ENCODE measurements around the gene SMC1B. TPM values are rescaled to one million over a fixed set of nuclear protein-coding genes. Genes with fewer than 3 reads are reported as not detected.

Gene SMC1B
- total RNA-seq, 1 donor from 2014 or later: not detected

DNA sequence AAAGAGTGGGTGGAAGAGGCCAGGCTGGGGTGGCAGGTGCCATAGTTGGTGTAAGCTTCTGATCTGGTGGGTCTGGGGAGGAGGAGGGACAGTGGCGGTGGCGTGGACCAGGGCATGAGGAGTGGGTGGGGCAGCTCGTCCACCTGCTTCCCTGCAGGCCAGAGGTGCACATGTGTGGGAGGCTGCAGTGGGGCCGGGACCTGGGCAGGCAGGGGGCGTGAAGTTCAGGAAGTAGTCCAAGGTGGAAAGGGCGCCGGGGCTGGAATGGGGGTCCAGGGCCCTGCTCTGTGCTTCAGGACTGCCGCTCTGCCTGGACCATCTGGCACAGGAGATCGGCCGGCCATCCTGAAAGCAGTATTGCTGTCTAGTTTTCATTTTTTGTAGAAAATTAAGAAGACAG lies 16.0 kb upstream of the SMC1B start:
- no peaks in the 10 kb centered on the region for H3K27me3 ChIP-seq (ENCODE audit: control insufficient read depth, insufficient read depth, low read length)
- TF ChIP-seq, protein P1, sequence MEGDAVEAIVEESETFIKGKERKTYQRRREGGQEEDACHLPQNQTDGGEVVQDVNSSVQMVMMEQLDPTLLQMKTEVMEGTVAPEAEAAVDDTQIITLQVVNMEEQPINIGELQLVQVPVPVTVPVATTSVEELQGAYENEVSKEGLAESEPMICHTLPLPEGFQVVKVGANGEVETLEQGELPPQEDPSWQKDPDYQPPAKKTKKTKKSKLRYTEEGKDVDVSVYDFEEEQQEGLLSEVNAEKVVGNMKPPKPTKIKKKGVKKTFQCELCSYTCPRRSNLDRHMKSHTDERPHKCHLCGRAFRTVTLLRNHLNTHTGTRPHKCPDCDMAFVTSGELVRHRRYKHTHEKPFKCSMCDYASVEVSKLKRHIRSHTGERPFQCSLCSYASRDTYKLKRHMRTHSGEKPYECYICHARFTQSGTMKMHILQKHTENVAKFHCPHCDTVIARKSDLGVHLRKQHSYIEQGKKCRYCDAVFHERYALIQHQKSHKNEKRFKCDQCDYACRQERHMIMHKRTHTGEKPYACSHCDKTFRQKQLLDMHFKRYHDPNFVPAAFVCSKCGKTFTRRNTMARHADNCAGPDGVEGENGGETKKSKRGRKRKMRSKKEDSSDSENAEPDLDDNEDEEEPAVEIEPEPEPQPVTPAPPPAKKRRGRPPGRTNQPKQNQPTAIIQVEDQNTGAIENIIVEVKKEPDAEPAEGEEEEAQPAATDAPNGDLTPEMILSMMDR (IDR thresholded peaks at IDR 0.05; ENCODE audit: insufficient read depth, low read length, severe bottlenecking): no peak
- FAIRE-seq: no peak
- no peaks in the 10 kb centered on the region for H3K36me3 ChIP-seq (ENCODE audit: control insufficient read depth, insufficient read depth, low read length)
- H3K4me3 ChIP-seq (ENCODE audit: low read depth, low read length): no peak overlapping the region
- DNase-seq (ENCODE audit: low read depth): no peak

DNA sequence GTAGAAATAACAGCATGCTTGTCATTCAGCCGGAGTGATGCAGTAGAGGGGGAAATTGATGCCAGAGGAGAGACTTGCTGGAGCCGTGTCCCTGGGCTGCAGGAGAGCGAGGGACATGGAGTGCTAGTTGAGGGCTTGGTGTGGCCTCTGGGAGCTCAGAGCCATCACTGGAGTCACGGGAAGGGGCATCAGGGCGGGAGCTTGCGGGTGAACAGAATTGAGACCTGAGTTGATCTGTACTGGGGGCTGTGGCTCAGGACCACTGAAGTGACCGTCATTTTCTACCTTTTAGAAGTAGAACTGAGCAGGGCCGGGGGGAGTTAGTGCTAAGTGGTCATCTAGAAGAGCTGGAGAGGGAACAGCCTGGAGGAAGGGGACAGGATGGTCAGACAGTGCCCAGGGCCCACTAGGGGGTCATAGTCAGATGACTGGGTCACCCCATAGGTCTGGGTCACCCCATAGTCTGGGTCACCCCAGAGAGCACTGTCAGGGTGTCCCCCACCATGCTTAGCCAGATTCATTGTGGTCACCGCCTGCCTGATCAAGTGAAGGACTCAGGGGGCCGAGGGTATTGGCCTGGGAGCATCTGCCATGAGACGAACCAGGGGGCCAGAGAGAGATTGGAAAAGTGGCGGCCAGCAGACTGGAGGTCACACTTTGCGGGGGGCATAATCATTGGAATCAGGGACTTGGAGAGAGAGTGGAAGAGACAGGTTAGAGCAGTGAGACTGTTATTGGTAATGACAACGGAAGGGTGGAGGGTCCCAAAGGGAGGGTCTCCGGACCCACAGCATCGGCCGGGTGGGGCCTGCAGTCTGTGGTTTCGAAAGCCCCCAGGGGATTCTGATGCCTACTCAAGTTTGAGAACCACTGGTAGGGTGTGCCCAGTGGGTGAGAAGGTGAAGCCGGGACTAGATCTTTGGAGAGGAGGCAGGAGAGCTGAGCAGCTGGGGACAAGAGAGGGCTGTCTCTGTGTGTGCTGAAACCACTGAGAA lies 15.3 kb upstream of the SMC1B start:
- TF ChIP-seq, protein P1 (IDR thresholded peaks at IDR 0.05; ENCODE audit: insufficient read depth, low read length, severe bottlenecking): no peak
- FAIRE-seq (no peak), DNase-seq (ENCODE audit: low read depth) (no peak)
- no peaks in the 10 kb centered on the region for H3K27me3 ChIP-seq (ENCODE audit: control insufficient read depth, insufficient read depth, low read length)
- no peak overlapping the region for H3K4me3 ChIP-seq (ENCODE audit: low read depth, low read length)
- H3K36me3 ChIP-seq (ENCODE audit: control insufficient read depth, insufficient read depth, low read length): no peaks in the 10 kb centered on the region

DNA sequence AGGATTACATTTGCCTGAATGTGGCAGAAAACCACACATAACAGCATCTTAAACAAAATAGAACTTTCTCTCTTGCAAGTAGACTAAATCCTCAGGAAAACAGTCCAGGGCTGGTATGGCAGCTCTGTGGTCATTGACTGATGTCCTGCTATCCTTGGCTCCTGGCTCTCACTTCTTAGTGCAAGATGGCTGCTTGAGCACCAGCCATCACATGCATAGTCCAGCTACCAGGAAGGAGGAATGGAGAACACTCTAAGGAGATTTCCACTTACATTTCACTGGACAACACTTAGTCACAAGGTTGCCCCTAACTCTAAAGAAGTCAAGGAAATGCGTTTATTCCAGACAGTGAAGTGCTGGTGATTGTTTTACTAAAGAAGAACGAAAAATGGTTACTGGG lies 13.7 kb upstream of the SMC1B start:
- DNase-seq (ENCODE audit: low read depth): no peak
- TF ChIP-seq, protein P1 (IDR thresholded peaks at IDR 0.05; ENCODE audit: insufficient read depth, low read length, severe bottlenecking): no peak
- no peaks in the 10 kb centered on the region for H3K36me3 ChIP-seq (ENCODE audit: control insufficient read depth, insufficient read depth, low read length)
- no peak overlapping the region for H3K4me3 ChIP-seq (ENCODE audit: low read depth, low read length)
- H3K27me3 ChIP-seq (ENCODE audit: control insufficient read depth, insufficient read depth, low read length): no peaks in the 10 kb centered on the region
- no peak for FAIRE-seq

DNA sequence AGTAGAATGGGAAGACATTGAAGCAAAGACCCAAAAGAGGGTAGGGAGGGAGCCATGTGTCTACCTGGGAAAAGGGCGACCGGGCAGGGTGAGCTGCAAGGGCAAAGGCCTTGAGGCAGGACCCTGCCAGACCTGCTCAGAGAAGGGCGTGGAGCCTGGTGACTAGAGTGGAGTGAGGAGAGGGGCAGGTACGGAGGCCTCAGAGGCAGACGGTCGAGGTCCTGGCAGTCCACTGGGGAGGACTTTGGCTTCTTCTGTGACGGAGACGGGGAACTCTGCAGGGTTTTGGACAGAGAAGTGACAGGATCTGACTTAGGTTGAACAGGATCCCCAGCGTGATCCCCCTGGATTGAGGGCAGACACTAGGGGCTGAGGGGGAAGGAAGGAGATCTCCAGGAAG lies 13.0 kb upstream of the SMC1B start:
- Histone ChIP-seq H3K36me3 (ENCODE audit: control insufficient read depth, insufficient read depth, low read length) (no peaks in the 10 kb centered on the region), H3K4me3 (ENCODE audit: low read depth, low read length) (no peak overlapping the region), H3K27me3 (ENCODE audit: control insufficient read depth, insufficient read depth, low read length) (no peaks in the 10 kb centered on the region)
- no peak for DNase-seq (ENCODE audit: low read depth)
- TF ChIP-seq, protein P1 (IDR thresholded peaks at IDR 0.05; ENCODE audit: insufficient read depth, low read length, severe bottlenecking): no peak
- peak; percentile 36 for FAIRE-seq

DNA sequence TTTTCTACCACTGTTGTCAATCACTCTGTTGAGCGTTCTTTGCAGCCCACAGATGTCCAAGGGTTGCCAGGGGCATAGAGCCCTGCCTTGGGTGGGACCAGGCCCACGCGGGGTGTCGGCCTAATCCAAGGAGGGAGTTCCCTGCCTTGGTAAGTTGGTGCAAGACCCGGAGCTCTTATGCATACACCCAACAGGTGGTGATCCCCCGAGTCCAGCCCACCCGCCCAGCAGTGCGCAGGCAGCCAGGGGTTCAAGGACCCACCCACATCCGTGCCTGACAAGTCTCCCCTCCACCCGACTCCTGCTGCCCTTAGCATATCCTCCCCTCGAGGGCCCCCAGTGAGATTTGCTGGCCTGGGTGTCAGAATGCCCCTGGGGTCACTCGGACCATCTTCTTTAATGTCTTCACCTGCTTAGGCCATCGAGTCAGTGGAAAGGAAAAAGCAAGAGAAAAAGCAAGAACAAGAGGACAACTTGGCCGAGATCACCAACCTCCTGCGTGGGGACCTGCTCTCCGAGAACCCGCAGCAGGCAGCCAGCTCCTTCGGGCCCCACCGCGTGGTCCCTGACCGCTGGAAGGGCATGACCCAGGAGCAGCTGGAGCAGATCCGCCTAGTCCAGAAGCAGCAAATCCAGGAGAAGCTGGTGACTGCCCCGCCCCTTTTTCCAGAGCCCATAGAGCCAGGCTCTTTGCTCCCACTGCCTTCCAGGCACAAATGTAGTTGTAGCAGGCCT lies 12.3 kb upstream of the SMC1B start:
- TF ChIP-seq, protein P1 (IDR thresholded peaks at IDR 0.05; ENCODE audit: insufficient read depth, low read length, severe bottlenecking): no peak

More for the DNA sequence above, 12.3 kb upstream of the SMC1B start:
- FAIRE-seq: no peak
- DNase-seq (ENCODE audit: low read depth): no peak
- Histone ChIP-seq H3K36me3 (ENCODE audit: control insufficient read depth, insufficient read depth, low read length) (no peaks in the 10 kb centered on the region), H3K4me3 (ENCODE audit: low read depth, low read length) (no peak overlapping the region), H3K27me3 (ENCODE audit: control insufficient read depth, insufficient read depth, low read length) (no peaks in the 10 kb centered on the region)

Measured in bronchial epithelial cell (primary cell).